Stimulated activated CD8-positive, alpha-beta memory T cell treated with anti-CD3 and anti-CD28 coated beads, Interleukin-7, amount 100 ng/mL, for 1 hour (primary cell): ENCODE results near the gene PTPN6.
A peak's percentile ranks its signal among the peaks of the same experiment; 100 is the strongest.

Experiments
- DNase-seq, 2 donors: peaks; one replicate each; pipeline ENCODE4 v3.0.0-alpha.2; 2020; ENCODE audit warnings: low read depth in 2 of 2

PTPN6 gene

DNA sequence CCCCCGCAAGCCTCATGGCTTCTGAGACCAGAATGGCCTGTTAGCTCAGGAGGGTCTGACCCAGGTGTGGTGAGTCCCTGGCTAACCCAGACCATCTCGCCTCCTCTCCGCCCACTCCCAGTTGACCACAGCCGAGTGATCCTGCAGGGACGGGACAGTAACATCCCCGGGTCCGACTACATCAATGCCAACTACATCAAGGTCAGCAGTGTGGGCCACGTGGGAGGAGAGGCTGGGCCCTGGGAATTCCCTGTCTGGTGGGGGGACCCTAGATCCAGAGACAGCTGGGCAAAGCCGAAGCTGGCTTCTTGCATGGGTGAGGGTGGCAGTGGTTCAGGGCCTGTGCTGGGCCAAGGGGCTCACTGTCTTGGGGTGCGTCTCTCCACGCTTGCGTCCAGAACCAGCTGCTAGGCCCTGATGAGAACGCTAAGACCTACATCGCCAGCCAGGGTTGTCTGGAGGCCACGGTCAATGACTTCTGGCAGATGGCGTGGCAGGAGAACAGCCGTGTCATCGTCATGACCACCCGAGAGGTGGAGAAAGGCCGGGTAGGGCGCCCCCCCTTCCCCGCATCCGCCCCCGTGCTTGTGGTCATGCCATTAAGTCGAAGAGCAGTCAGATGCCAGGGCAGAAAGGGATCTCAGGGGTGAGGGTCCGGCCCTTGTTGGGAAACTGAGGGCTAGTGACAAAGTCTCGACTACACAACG is 5.0 kb downstream of the PTPN6 start:
- DNase-seq = no peak

DNA sequence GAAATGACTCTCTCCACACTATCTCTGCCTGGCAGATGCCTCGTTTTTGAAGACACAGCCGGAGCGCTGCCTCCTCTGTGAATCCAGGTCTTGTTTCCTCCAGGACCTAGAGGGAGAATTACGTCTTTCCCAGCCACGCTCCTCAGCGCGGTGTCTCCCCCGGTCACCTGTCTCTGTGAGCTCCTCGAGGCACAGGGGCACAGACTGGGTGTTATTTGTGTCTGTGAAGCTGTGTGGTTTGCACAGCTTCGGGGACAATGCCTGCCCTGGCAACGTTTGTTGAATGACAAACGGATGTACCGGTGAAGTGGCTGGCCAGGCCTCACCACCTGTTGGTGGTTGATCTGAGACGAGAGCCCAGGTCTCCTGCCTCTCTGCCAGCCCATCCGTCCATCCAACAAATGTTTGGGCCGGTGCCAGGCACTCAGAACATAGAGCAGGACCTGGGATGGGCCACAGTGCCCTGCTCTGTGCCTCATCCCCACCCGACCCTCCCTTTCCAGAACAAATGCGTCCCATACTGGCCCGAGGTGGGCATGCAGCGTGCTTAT is 6.1 kb downstream of the PTPN6 start:
- no peak for DNase-seq

- no peak for DNase-seq
Measured at GRCh38 chr12:6957741-6958608, 6.8 kb downstream of the PTPN6 start.

DNA sequence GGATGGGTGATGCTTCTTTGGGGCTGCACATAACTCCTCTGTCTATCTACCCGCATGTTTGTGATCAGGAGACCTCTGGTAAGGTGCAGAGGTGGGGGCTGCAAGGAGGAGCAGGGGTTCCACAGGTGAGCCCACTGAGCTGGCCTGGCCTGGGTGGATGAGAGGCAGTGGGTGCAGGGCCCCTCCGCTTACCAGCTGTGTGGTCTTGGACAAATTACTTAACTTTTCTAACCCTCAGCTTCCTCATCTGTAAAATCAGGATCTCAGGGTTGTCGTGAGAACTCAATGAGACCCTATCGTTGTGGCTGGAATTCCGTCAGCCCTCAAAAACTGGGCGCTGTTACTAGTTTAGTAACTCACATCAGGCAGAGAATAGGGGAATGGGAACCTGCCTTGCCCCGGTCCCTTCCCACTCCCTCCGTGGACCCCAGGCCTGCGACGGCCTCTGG is 7.5 kb downstream of the PTPN6 start:
- no peak for DNase-seq

- DNase-seq = peak in 1 of 2 donors; percentile 56
Measured at GRCh38 chr12:6959058-6959804, 8.1 kb downstream of the PTPN6 start.

GRCh38 chr12:6959805-6960592 is 8.8 kb downstream of the PTPN6 start:
- DNase-seq = no peak

DNA sequence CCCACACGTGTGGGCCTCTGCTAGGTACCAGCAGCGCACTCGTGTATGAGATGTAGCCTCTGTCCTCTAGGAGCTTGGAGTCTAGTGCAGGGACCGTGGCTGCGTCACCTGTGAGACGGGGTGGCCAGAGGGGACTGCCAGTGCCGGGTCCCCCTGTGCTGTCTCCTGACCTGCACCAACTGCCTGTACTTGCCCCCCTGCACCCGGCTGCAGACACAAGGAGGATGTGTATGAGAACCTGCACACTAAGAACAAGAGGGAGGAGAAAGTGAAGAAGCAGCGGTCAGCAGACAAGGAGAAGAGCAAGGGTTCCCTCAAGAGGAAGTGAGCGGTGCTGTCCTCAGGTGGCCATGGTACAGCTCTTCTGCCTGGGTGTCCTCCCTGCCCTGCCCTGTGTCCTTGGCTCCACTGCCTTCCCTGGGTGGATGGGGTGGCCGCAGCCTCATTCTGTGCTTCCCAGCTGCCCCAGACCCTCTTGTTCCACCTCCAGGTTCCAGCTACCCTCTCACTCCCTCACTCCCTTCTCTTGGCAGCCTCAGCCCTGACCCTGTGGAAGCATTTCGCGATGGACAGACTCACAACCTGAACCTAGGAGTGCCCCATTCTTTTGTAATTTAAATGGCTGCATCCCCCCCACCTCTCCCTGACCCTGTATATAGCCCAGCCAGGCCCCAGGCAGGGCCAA is 9.6 kb downstream of the PTPN6 start:
- DNase-seq = no peak

- DNase-seq = peak; percentile 77 to 80
Measured at GRCh38 chr12:6961278-6961694, 10.1 kb downstream of the PTPN6 start.

GRCh38 chr12:6961695-6962284 is 10.6 kb downstream of the PTPN6 start:
- DNase-seq = no peak

- no peak for DNase-seq
Measured at GRCh38 chr12:6962285-6963015, 11.3 kb downstream of the PTPN6 start.

- no peak for DNase-seq
Measured at GRCh38 chr12:6963016-6963731, 12.0 kb downstream of the PTPN6 start.

- DNase-seq = no peak
Measured at GRCh38 chr12:6963791-6964413, 12.7 kb downstream of the PTPN6 start.

- DNase-seq = no peak
Measured at GRCh38 chr12:6964605-6965025, 13.5 kb downstream of the PTPN6 start.

- peak; percentile 63 to 85 for DNase-seq
Measured at GRCh38 chr12:6965026-6965661, 14.0 kb downstream of the PTPN6 start.

DNA sequence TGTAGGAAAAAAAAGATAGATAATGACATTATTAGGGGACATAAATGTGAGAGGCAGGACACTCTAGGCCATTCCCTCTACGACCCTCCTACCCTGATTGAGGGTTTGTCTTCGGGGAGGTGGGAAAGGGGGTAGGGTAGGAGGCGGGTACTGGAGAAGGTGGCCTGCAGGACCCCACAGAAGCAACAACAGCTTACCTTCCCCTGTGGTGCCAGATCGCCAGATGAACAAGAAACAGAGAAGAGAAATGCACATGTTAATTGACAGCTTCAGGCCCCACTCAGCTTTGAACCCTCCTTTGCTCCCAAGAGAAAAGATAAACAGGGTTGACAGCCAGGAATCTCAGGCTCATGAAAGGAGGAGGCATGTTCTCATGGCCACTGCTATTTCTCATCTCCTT is 14.6 kb downstream of the PTPN6 start:
- DNase-seq = no peak

DNA sequence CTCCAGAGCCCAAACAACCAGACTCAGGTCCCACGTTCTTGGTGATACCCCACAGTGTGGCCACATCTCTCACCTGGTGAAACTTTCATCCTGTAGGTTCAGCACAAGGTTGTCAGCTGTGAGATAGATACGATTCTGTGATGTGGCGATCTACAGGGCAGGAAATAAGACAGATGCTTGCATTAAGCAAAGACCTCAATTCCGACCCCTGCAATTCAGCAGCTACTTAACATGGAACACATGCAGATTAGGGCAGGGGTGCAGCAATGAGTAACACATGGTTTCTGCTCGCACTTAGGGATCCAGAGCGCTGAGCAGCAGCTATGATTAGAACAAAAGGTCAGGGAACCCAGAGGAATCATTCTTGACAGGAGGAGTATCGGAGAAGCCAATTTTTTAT is 15.2 kb downstream of the PTPN6 start:
- no peak for DNase-seq

- no peak for DNase-seq
Measured at GRCh38 chr12:6967651-6968100, 16.5 kb downstream of the PTPN6 start.

GRCh38 chr12:6968426-6968825 is 17.3 kb downstream of the PTPN6 start:
- no peak for DNase-seq
